ENCODE measurements around the gene DLGAP5.
A peak's percentile ranks its signal among the peaks of the same experiment; 100 is the strongest.

Gene DLGAP5

DNA sequence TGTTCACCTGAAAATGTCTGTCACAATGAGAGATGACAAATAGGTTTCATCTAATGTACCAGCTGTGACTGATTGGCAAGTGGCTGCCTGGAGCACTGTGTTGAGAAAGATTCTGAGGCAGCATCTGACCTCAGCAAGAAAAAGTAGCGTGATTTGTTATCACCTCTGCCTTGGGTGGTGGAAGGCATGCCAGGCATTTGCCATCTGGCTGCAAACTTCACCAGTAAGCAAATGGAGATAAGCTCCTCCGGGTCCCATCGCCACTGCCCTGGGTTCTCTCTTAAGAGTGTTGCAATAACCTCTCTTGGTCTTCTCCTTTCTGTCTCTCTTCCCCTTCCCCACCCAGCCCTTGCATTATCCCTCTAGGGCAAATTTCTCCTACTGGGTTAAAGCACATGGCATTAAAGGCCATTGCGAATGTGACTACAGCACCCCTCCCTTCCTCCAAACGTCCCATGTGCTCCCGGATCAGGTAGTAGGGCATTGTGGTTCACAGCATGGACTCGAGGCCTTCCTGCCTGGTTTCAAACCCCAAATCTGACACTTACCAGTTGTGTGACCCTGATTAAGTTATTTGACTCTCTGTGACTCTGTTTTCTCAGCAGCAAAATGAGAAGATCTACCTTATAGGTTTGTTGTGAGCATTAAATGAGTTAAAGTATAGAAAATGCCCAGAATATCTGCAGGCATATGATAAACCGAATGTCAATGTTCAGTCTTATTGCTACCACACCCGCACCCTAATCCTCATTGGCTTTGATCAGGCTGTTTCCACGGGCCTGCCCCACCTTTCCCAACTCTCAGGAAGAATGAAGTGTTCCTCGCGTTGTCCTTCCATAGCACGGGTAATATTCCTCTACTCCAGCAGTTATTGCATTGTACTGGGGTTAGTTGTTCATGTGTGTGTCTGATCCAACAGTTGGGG is 70.6 kb downstream of the DLGAP5 start:
- H3K4me1 Mint-ChIP-seq, result peaks cover 2 to 7% of the 10 kb centered on the region in 2 donors
- H3K27me3 Mint-ChIP-seq, result peaks cover 0 to 7% of the 10 kb centered on the region in 2 donors
- ATAC-seq (replicated peaks) (no peak), DNase-seq (no peak)
- no peak overlapping the region for H3K27ac Mint-ChIP-seq
- H3K9me3 Mint-ChIP-seq, result no peaks in the 10 kb centered on the region
- H3K4me3 Mint-ChIP-seq, result no peak overlapping the region
- H3K36me3 Mint-ChIP-seq, result no peaks in the 10 kb centered on the region

DNA sequence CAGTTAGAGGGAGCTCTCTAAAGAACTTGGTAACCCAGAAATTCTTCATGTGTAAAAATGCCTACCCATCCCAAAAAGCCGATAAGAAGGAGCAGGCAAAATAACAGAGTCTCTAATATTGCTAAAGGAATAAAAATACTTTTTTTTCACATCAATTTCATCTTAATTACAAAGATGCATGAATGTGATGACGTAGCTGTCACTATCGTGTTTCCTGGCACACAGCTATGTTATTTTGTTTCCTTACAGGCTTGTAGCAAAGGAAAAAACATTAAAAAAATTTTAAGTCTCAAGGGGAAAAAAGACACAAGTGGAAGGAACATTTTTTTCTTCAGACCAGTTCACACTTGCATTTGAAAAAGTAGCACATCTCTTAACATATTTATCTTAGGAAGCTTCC is 72.6 kb downstream of the DLGAP5 start:
- Mint-ChIP-seq H3K36me3 (no peaks in the 10 kb centered on the region), H3K4me3 (no peak overlapping the region), H3K9me3 (no peaks in the 10 kb centered on the region), H3K4me1 (no peaks in the 10 kb centered on the region), H3K27ac (no peak overlapping the region), H3K27me3 (peaks cover 0 to 7% of the 10 kb centered on the region in 2 donors)
- no peak for ATAC-seq (replicated peaks)
- no peak for DNase-seq

DNA sequence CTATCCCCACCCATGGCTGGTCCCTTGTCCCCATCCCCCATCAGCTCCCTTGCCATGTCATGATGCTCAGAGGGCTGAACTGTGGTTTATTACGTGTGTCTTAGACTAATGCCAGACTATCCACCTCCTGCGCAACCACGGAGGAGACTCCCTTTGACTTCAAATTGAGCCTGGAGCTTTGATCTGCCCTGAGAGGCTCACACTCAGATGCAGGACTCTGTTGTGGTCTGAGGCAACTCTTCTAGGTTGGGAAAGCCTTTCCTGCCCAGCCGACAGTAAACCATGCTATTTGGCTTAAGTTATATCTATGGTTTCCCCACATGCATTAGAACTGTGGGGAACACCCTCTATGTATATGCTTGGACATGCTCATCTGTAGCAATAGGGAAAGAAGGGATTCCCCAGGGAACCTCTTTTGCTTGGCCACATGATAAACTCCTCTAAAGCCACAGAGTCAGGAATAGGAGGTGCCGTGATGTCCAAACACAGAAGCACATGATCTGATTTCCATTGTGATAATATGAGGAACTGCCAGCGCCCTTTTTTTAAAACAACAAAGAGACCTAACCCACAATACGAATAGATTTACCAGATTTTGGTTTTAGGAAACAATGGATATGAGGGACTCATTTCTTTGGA is 73.5 kb downstream of the DLGAP5 start:
- ATAC-seq (replicated peaks) (no peak), DNase-seq (no peak)
- H3K36me3 Mint-ChIP-seq, result no peaks in the 10 kb centered on the region
- no peak overlapping the region for H3K27ac Mint-ChIP-seq
- H3K4me1 Mint-ChIP-seq, result no peaks in the 10 kb centered on the region
- H3K4me3 Mint-ChIP-seq, result no peak overlapping the region
- no peaks in the 10 kb centered on the region for H3K9me3 Mint-ChIP-seq
- H3K27me3 Mint-ChIP-seq, result peaks cover 0 to 7% of the 10 kb centered on the region in 2 donors

DNA sequence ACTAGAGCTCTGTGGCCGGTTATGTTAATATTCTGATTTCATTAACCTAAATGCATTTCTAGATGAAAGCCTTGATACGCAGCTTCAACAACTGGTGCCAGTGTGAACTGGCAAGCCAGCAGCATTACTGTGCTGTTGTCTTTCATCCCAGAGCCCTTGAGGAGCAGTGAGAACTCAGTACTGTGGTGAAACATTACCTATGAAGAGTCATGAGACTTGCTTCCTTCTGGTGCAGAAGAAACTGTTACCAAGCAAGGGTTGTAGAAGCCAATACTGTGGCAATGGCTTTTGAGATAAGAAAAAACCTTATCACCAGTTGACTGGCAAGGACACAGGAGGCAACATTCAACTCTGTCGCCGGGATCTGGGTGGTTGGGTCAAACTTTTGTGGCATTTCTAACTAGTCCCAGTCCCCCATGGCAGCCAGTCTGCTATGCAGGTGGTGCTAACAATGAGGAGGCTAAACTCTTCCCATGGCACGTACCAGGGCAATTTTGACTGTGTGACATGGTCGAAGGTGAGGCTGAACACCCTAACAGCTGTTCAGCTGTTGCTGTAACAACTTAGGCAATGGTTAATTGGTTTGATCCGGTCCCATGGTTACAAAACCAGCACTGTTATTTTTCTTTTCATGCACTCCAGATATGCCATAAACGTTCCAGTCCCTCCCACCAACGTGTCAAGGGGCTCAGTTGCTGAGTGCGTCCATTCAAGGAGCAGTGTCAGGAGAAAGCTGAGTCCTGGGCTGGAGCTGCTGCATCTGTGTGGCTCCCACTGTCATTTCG is 74.9 kb downstream of the DLGAP5 start:
- Mint-ChIP-seq H3K4me1 (no peaks in the 10 kb centered on the region), H3K9me3 (no peaks in the 10 kb centered on the region), H3K27ac (no peak overlapping the region), H3K27me3 (peaks cover 0 to 7% of the 10 kb centered on the region in 2 donors), H3K4me3 (no peak overlapping the region), H3K36me3 (no peaks in the 10 kb centered on the region)
- DNase-seq (no peak), ATAC-seq (replicated peaks) (no peak)

DNA sequence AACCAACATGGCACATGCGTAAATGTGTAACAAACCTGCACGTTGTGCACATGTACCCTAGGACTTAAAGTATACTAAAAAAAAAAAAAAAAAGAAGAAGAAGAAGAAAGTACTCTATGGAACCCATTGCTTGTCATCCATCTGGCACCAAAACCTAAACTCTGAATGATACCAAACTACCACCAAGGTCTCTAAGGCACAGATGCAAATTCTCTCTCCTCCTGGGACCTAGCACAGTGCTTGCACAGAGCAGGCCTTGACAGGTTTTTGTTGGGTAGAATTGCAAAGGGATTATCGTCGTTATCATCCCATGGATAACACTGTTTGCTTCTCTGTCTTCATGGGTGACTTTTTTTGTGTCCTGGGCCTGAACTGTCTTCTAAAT is 75.5 kb downstream of the DLGAP5 start:
- no peaks in the 10 kb centered on the region for H3K4me1 Mint-ChIP-seq

DNA sequence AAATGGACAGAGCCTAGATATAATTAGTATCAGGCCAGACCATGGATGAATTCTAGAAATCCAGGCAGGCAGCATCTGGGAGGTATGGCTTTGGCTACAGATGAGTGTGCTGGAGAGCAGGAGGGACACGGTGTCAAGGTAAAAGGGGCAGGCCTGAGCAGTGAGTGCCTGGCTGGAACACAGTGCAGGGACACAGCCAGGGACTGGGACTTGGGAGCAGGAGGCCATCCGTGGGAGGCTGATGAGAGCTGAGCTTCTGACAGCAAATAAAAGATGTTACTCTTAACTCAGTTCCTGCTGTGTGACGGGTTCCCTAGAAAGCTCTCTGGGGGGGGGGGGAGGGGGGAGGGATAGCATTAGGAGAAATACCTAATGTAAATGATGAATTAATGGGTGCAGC is 75.9 kb downstream of the DLGAP5 start:
- H3K27ac Mint-ChIP-seq, result no peak overlapping the region
- no peak for ATAC-seq (replicated peaks)
- no peaks in the 10 kb centered on the region for H3K9me3 Mint-ChIP-seq
- no peaks in the 10 kb centered on the region for H3K36me3 Mint-ChIP-seq
- no peak for DNase-seq
- no peaks in the 10 kb centered on the region for H3K4me1 Mint-ChIP-seq
- H3K27me3 Mint-ChIP-seq, result peaks cover 0 to 7% of the 10 kb centered on the region in 2 donors
- H3K4me3 Mint-ChIP-seq, result no peak overlapping the region

More for the DNA sequence above, 75.5 kb downstream of the DLGAP5 start:
- no peak for DNase-seq
- Mint-ChIP-seq H3K4me3 (no peak overlapping the region), H3K27me3 (peaks cover 0 to 7% of the 10 kb centered on the region in 2 donors), H3K9me3 (no peaks in the 10 kb centered on the region), H3K27ac (no peak overlapping the region), H3K36me3 (no peaks in the 10 kb centered on the region)
- ATAC-seq (replicated peaks), result no peak

DNA sequence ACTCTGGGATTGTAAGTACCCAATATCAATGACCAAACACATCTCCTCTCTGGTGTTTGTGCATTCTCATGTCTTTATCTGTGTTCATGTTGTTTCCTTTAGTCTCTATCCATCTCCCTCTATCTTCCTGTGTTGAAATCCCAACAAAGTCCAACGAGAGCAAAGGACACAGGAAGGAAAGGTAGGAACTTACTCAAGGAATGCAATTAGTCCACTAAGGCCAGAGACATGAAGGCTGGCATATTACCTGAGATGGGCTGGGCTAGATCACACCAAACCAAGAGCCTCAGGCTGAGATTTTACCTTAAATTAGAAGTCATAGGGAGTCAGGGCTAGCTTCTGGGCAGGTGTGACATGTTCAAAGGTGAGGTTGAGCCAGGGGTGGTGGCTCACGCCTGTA is 76.7 kb downstream of the DLGAP5 start:
- ATAC-seq (replicated peaks) (no peak), DNase-seq (no peak)
- no peaks in the 10 kb centered on the region for H3K4me1 Mint-ChIP-seq
- H3K27ac Mint-ChIP-seq, result no peak overlapping the region
- no peaks in the 10 kb centered on the region for H3K9me3 Mint-ChIP-seq
- H3K36me3 Mint-ChIP-seq, result no peaks in the 10 kb centered on the region
- H3K27me3 Mint-ChIP-seq, result peaks cover 0 to 1% of the 10 kb centered on the region in 2 donors
- H3K4me3 Mint-ChIP-seq, result no peak overlapping the region

DNA sequence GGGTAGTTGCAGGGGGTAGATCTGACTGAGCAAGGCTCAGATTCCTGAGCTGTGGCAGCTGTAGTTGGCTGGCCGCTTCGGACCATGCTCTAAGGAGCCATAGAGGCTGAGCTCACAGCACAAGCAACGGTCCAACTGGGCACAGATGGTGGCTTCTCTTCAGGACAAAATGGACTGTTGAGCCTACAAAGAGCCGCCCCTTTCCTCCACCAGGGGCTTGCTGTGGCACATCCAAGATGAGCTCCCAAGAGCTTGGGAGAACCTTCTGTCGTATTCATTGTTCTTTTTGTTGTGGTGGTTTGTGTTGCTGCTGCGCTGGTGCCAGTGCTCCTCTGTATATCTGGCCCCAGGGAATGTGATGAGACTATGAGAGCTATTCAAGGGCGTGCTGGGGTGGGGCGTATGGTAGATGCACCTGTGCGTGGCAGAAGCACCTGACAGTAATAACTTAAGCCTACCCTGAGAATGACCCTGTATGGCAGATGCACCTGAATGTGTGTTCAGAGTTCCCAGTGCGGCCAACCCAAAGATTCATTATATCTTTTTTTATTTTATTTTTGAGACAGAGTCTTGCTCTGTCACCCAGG is 80.2 kb downstream of the DLGAP5 start:
- Mint-ChIP-seq H3K27ac (no peak overlapping the region), H3K4me3 (no peak overlapping the region), H3K36me3 (no peaks in the 10 kb centered on the region), H3K27me3 (no peaks in the 10 kb centered on the region), H3K9me3 (no peaks in the 10 kb centered on the region), H3K4me1 (peaks cover 7 to 10% of the 10 kb centered on the region in 2 donors)
- DNase-seq (no peak), ATAC-seq (replicated peaks) (no peak)

DNA sequence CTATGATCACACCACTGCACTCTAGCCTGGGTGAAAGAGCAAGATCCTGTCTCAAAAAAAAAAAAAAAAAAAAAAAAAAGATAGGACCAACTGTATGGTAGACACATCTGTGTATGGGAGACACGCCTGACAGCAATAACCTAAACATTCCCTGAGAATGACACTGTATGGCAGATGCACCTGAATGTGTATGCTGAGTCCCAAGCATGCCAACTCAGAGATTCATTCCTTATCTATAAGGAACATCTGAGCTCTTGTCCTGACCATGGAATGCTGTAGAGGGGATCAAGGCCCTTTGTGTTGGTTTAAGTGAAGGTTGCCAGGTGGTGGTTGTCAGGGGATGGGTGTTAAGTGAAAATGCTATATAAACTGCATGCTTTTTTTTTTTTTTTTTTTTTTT is 81.5 kb downstream of the DLGAP5 start:
- no peaks in the 10 kb centered on the region for H3K27me3 Mint-ChIP-seq
- H3K27ac Mint-ChIP-seq, result no peak overlapping the region
- H3K36me3 Mint-ChIP-seq, result no peaks in the 10 kb centered on the region
- DNase-seq (no peak), ATAC-seq (replicated peaks) (no peak)
- peaks cover 7 to 10% of the 10 kb centered on the region in 2 donors for H3K4me1 Mint-ChIP-seq
- H3K4me3 Mint-ChIP-seq, result no peak overlapping the region
- H3K9me3 Mint-ChIP-seq, result no peaks in the 10 kb centered on the region

DNA sequence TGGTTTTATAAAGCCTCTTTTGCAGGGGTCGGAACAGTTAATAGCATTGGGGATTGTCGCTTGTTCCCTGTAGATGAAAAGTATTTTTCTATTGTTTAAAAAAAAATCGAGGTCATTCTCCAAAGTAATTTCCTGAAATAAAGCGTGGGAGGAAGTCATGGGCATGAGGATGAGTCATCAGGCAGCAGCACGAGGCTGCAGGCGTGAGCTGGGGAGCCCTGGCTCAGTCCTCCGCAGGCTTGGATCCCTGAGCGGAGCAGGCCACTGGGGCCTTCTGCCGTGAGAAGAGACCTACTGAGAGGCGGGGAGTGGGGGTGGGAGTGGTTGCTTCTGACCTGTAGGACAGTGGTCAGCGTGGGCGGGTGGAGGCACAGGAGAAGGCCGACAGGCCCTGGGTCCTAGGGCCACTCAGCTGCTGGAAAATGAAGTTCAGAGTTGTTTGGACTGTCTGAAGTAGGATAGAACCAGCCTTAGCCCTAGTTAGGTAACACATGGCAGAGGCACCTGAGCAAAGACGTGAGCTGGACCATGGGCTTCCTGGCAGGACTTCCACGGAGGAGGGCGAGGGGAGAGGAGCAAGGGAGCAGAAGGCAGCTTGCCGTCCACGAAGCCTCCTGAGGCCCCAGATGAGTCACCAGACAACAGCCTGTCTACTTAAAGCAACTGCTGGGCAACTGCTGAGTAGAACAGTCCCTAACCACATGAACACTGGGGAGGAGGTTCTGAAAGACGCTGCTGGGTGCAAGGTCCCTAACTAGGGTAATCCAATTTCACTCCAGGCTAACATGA is 83.4 kb downstream of the DLGAP5 start:
- ATAC-seq (replicated peaks) (peak; percentile 83 to 86), DNase-seq (no peak)
- Mint-ChIP-seq H3K4me3 (no peak overlapping the region), H3K27me3 (no peaks in the 10 kb centered on the region), H3K36me3 (peaks cover 3 to 5% of the 10 kb centered on the region in 2 donors), H3K27ac (peak overlapping the region; percentile 15), H3K9me3 (peaks cover 4 to 5% of the 10 kb centered on the region in 2 donors), H3K4me1 (peaks cover 17 to 24% of the 10 kb centered on the region in 2 donors)

DNA sequence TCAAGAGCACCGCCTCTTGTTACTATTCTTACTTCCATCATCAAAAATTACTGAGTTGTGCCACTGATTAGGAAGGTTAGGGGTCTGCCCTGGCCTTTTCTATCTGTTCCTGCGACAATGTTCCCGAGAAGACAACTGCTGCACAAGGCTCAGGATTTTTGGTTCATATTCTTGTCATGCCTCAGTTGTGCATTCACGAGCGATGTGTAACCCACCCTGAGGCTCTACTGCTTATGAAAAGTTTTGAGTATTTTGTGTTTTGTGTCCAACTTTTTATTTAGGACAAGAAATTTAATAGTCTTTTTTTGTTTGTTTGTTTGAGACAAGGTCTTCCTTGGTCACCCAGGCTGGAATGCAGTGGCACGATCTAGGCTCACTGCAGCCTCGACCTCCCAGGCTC is 85.4 kb downstream of the DLGAP5 start:
- Mint-ChIP-seq H3K4me3 (no peak overlapping the region), H3K27ac (no peak overlapping the region), H3K9me3 (peaks cover 4 to 5% of the 10 kb centered on the region in 2 donors), H3K27me3 (no peaks in the 10 kb centered on the region), H3K4me1 (peaks cover 23 to 38% of the 10 kb centered on the region in 2 donors), H3K36me3 (peaks cover 3 to 5% of the 10 kb centered on the region in 2 donors)
- ATAC-seq (replicated peaks), result no peak
- DNase-seq, result no peak

DNA sequence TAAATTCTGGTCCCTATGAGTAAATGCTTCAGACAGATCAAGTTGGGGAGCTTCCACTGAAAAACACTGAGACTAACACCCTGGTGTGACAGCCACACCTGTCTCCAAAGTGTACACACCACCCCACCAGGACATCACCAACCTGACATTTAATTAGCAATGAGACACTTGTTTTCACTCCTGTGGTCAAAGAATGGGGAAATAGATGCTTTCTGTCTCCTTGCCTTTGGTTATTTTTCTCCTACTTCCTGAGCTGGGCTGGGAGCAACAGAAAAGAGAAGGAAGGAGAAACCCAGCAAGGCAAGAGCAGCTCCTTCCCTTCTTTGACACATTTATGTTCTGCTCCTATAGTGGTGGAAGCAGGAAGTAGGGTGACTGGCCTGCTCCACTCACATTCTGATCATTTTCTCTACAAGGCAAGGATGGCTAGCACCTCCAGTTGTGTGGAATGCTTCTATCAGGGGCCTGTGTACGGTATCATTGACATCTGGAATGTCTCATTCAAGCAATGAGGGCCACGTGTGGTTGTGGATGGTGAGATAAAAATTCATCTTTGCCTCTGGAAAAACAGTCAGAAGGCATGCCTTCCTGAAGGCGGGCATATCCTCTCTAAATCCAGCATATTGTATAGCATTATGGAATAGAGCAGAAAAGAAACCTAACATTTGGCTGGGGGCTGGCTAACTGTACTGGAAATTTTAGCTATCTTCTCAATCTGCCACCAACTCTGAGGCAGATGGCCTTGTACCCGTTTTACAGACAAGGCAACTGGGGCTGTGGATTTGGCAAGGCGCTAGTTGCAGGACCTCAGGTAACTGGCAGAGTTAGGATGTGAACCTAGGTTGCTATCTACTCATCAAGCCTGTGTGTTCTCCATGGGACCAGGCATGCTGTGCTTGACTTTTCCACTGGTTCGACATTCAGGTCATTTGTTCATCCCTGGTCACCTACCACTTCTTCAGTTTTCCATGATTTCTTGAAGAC is 87.1 kb downstream of the DLGAP5 start:
- Mint-ChIP-seq H3K4me1 (peaks cover 23 to 38% of the 10 kb centered on the region in 2 donors), H3K27me3 (no peaks in the 10 kb centered on the region), H3K27ac (no peak overlapping the region), H3K4me3 (no peak overlapping the region), H3K36me3 (peaks cover 3 to 5% of the 10 kb centered on the region in 2 donors), H3K9me3 (peaks cover 4 to 5% of the 10 kb centered on the region in 2 donors)
- ATAC-seq (replicated peaks) (no peak), DNase-seq (no peak)
